Bronchial epithelial cell (primary cell): ENCODE results near the gene LIMS1. TPM values are rescaled to one million over a fixed set of nuclear protein-coding genes. Genes with fewer than 3 reads are reported as not detected.
"Not testable (repeated sequence)": the region's sequence is repeated elsewhere in the genome, so short reads cannot be mapped to it uniquely, and the experiment has no call there.

Experiments used
- DNase-seq: peaks from one replicate; pipeline ENCODE4 v3.0.0-alpha.2; 2010; ENCODE audit warnings: low read depth
- FAIRE-seq: peaks from 2 replicates; lab custom pipeline; 2011; peaks lifted over from hg19 to GRCh38; lab: Jason Lieb, UNC
- H3K27me3 ChIP-seq: 2 replicates; pipeline ENCODE4 v1.5.1; 2011; ENCODE audit warnings: low read length; ENCODE audit not compliant: control insufficient read depth, insufficient read depth
- H3K36me3 ChIP-seq: 2 replicates; pipeline ENCODE4 v1.5.1; 2011; ENCODE audit warnings: low read length; ENCODE audit not compliant: control insufficient read depth, insufficient read depth
- H3K4me3 ChIP-seq: 2 replicates; pipeline ENCODE4 v1.5.1; 2011; ENCODE audit warnings: mild to moderate bottlenecking, low read depth, low read length, control low read depth
- total RNA-seq: library from RNA; depleted of rRNA; stranded (reverse); fragments of >200 nt; gene quantifications from 2 replicates; pipeline ENCODE4 v1.2.1, GENCODE V29; 2014
- TF ChIP-seq, protein P1 (sequence below): IDR thresholded peaks from 2 replicates; pipeline ENCODE4 v1.5.1; 2011; ENCODE audit warnings: mild to moderate bottlenecking, moderate library complexity, low read length, control low read depth, inconsistent platforms; ENCODE audit not compliant: insufficient read depth, severe bottlenecking

Gene LIMS1
- total RNA-seq, 1 donor from 2014 or later, result 42.1 TPM

GRCh38 chr2:108593547-108594098 is 59.4 kb downstream of the LIMS1 start:
- DNase-seq, result peak; percentile 87
- Histone ChIP-seq H3K27me3 (no peaks in the 10 kb centered on the region), H3K4me3 (no peak overlapping the region), H3K36me3 (no peaks in the 10 kb centered on the region)
- TF ChIP-seq, protein P1, sequence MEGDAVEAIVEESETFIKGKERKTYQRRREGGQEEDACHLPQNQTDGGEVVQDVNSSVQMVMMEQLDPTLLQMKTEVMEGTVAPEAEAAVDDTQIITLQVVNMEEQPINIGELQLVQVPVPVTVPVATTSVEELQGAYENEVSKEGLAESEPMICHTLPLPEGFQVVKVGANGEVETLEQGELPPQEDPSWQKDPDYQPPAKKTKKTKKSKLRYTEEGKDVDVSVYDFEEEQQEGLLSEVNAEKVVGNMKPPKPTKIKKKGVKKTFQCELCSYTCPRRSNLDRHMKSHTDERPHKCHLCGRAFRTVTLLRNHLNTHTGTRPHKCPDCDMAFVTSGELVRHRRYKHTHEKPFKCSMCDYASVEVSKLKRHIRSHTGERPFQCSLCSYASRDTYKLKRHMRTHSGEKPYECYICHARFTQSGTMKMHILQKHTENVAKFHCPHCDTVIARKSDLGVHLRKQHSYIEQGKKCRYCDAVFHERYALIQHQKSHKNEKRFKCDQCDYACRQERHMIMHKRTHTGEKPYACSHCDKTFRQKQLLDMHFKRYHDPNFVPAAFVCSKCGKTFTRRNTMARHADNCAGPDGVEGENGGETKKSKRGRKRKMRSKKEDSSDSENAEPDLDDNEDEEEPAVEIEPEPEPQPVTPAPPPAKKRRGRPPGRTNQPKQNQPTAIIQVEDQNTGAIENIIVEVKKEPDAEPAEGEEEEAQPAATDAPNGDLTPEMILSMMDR, result no peak
- no peak for FAIRE-seq

GRCh38 chr2:108594132-108594981 is 60.1 kb downstream of the LIMS1 start:
- Histone ChIP-seq H3K4me3 (no peak overlapping the region), H3K36me3 (no peaks in the 10 kb centered on the region), H3K27me3 (no peaks in the 10 kb centered on the region)
- TF ChIP-seq, protein P1, result no peak
- DNase-seq (peak; percentile 94), FAIRE-seq (no peak)

DNA sequence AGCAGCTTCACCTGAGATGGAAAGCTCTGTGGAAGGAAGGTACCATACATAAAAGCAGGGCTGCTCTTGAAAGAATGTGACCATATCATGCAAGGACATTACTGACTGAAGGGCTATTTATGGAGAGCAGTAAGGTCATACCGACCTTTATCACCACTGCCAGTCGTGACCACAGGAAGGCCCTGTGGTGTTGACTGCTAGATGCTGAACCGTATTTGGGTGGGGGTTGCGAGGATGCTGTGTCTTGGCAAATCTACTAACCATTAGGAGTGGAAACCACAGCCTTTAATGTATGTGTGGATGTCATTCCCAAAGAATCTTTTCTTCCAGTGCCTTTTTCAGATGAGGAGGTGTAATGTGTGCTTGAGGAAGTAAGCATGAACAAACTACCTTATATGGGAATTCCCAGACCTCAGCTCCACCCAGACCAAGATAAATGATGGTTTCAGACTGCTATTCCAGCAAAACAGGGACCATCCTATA is 60.8 kb downstream of the LIMS1 start:
- Histone ChIP-seq H3K27me3 (no peaks in the 10 kb centered on the region), H3K36me3 (no peaks in the 10 kb centered on the region), H3K4me3 (no peak overlapping the region)
- DNase-seq, result peak; percentile 95
- TF ChIP-seq, protein P1, result no peak
- FAIRE-seq, result no peak

- H3K4me3 ChIP-seq, DNase-seq, H3K27me3 ChIP-seq, FAIRE-seq, H3K36me3 ChIP-seq: not testable (repeated sequence)
Measured at GRCh38 chr2:108595771-108596170, 61.5 kb downstream of the LIMS1 start.

GRCh38 chr2:108597105-108597744 is 63.0 kb downstream of the LIMS1 start:
- DNase-seq, H3K4me3 ChIP-seq, H3K36me3 ChIP-seq, H3K27me3 ChIP-seq, FAIRE-seq: not testable (repeated sequence)

DNA sequence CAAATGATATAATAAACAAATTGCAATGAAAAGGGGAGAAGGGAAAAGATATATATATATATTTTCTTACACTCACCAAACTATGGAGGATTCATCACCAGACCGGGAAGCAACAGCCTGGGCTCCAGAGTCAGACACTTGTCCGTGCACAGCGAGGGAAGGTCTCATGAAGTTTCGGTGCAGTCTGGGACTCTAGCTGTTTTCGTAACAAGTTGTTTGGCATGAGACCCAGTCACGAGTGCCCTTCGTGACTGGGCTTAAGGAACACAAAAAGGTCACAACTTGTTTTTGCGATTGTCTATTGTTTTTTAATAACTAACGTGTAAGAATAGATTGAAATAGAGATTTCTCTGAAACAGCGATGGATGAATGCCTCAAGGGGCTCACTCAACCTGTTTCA is 66.9 kb downstream of the LIMS1 start:
- not testable (repeated sequence) for DNase-seq, FAIRE-seq, H3K36me3 ChIP-seq

GRCh38 chr2:108602422-108602821 is 68.2 kb downstream of the LIMS1 start:
- FAIRE-seq, result no peak
- no peak overlapping the region for H3K4me3 ChIP-seq
- TF ChIP-seq, protein P1, result no peak
- H3K27me3 ChIP-seq, result no peaks in the 10 kb centered on the region
- DNase-seq, result no peak
- H3K36me3 ChIP-seq, result no peaks in the 10 kb centered on the region

More for the DNA sequence above, 66.9 kb downstream of the LIMS1 start:
- H3K27me3 ChIP-seq, H3K4me3 ChIP-seq: not testable (repeated sequence)
